Adipocyte (in vitro differentiated cells): Measurements from ENCODE around the gene NETO2.
"Not testable (repeated sequence)": the region's sequence is repeated elsewhere in the genome, so short reads cannot be mapped to it uniquely, and the experiment has no call there.

Experiments used
- DNase-seq: peaks from one replicate; pipeline ENCODE4 v3.0.0-alpha.2; 2015; ENCODE audit warnings: low read depth
- H3K27me3 ChIP-seq: replicated peaks from 2 replicates; pipeline ENCODE4 v1.7.0; 2013; ENCODE audit warnings: mild to moderate bottlenecking, low read length, moderate library complexity; ENCODE audit not compliant: control insufficient read depth, insufficient read depth
- H3K36me3 ChIP-seq: 2 replicates; pipeline ENCODE4 v1.7.0; 2013; ENCODE audit warnings: low read length, mild to moderate bottlenecking, moderate library complexity; ENCODE audit not compliant: control insufficient read depth, insufficient read depth, severe bottlenecking
- H3K4me1 ChIP-seq: 2 replicates; pipeline ENCODE4 v1.7.0; 2013; ENCODE audit warnings: mild to moderate bottlenecking, low read length, moderate library complexity; ENCODE audit not compliant: control insufficient read depth, insufficient read depth
- H3K4me3 ChIP-seq: 2 replicates; pipeline ENCODE4 v1.7.0; 2013; ENCODE audit warnings: mild to moderate bottlenecking, low read length, moderate library complexity
- H3K9ac ChIP-seq: 2 replicates; pipeline ENCODE4 v1.7.0; 2013; ENCODE audit warnings: mild to moderate bottlenecking, low read length, moderate library complexity
- H3K9me3 ChIP-seq: 2 replicates; pipeline ENCODE4 v1.7.0; 2013; ENCODE audit warnings: mild to moderate bottlenecking, low read length, moderate library complexity; ENCODE audit not compliant: control insufficient read depth

The NETO2 gene

DNA sequence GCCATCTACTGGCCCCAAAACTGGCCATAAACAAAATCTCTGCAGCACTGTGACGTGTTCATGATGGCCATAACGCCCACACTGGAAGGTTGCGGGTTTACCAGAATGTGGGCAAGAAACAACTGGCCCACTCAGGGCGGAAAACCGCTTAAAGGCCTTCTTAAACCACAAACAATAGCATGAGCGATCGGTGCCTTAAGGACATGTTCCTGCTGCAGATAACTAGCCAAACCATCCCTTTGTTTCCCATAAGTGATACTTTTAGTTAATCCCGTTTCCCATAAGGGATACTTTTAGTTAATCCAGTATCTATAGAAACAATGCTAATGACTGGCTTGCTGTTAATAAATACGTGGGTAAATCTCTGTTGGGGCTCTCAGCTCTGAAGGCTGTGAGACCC is 8.8 kb upstream of the NETO2 start:
- not testable (repeated sequence) for H3K4me1 ChIP-seq, H3K27me3 ChIP-seq, H3K4me3 ChIP-seq, DNase-seq, H3K9ac ChIP-seq, H3K9me3 ChIP-seq
- H3K36me3 ChIP-seq: peaks cover 16% of the 10 kb centered on the region

DNA sequence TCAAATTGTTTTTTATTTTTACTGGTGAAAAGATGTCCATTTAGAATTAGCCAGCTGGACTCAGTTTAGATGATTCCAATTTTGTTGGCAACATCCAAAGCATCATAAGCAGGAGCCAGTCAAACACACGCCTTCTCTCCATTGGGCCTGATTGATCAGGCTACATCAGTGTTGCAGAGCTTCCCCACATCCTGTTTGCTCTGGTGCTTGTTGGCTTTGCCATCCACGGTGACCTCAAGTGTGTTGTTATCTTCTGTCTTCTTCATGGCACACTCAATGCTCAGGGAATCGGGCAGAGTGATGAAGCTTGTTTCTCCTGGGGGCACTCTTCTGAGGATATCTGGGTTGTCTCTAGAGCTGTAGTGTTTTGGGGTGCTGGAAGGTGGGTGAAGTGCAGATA is 6.3 kb upstream of the NETO2 start:
- Histone ChIP-seq H3K27me3 (no peaks in the 10 kb centered on the region), H3K9ac (no peak overlapping the region), H3K36me3 (peaks cover 11% of the 10 kb centered on the region), H3K4me3 (no peak overlapping the region), H3K4me1 (no peaks in the 10 kb centered on the region), H3K9me3 (no peaks in the 10 kb centered on the region)
- no peak for DNase-seq

DNA sequence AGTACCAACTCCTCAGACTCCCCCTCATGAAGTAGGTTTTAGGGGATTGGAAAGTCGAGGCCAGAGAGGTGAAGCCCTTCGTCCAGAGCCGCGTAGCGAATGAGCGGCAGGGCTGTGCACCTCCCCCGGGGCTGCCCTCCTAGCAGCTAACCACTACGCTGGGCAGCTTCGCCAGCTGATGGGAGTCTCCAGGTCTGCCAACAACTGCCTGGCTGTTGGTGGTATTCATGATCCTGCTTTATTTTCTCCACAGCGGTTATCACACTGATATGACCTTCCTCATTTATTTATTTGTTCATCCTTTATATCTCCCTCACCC is 773 bp upstream of the NETO2 start:
- Histone ChIP-seq H3K36me3 (no peaks in the 10 kb centered on the region), H3K4me3 (peak overlapping the region; percentile 68), H3K9ac (no peak overlapping the region), H3K9me3 (no peaks in the 10 kb centered on the region), H3K4me1 (peaks cover 6% of the 10 kb centered on the region), H3K27me3 (no peaks in the 10 kb centered on the region)
- no peak for DNase-seq

DNA sequence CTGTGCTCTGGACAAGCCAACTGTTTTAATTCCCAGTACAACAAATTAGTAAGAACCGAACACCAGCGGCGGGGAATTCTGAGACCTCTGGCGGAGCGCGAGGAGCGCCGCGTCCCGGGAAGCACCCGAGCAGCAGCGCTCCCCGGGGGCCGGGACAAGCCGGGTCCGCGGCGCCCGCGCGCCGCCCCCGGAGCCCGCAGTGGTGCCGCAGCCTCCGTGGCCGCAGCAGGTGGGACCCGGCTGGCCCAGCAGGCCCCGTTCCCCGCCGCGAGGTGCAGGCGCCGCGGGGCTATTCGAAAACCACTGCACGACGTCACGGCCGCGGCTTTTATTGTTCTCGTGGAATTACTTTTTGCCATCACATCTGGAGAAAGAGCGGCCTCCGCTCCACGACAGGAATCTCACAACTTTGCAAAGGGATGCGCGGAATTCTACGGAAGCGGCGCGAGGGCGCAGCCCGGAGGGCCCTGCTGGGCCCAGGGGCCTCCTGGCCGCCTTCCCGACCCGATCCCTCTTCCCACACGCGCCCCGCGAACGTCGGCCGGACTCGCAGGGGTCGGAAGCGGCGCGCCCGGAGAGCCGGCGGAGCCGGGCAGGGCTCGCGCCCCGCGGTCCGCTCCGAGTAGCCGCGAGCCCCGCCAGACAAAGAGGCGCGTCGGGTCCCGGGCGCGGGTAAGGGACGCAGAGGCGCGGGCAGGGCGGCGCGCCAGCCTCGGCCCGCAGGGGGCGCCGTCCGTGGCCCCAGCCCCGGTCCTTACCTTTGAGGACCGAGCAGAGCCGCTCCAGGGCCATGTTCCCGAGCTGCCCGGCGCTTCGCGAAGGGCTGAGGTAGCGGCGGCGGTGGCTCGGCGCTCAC is 696 bp downstream of the NETO2 start:
- H3K9me3 ChIP-seq: no peaks in the 10 kb centered on the region
- peak overlapping the region; percentile 84 for H3K4me3 ChIP-seq
- DNase-seq: peak; percentile 83
- H3K36me3 ChIP-seq: no peaks in the 10 kb centered on the region
- H3K4me1 ChIP-seq: peaks cover 6% of the 10 kb centered on the region
- no peak overlapping the region for H3K9ac ChIP-seq
- H3K27me3 ChIP-seq: no peaks in the 10 kb centered on the region

DNA sequence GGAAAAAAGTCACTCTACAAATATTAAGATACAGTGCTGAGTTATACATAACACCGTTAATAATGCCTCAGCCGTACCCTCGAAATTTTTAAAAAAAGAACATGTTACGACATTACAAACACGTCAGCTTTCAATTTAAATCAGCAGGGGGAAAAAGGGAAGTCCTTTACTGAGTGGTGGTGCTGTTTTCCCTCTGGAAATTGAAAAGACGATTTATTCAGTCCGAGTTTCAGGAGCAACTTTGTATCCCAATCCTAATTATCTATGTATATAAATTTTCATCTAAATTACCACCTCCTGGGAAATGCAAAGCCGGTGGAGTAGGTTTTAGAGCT is 1.3 kb downstream of the NETO2 start:
- DNase-seq: peak; percentile 61
- Histone ChIP-seq H3K27me3 (no peaks in the 10 kb centered on the region), H3K4me1 (peaks cover 6% of the 10 kb centered on the region), H3K4me3 (peak overlapping the region; percentile 84), H3K36me3 (no peaks in the 10 kb centered on the region), H3K9ac (peak overlapping the region; percentile 22), H3K9me3 (no peaks in the 10 kb centered on the region)

DNA sequence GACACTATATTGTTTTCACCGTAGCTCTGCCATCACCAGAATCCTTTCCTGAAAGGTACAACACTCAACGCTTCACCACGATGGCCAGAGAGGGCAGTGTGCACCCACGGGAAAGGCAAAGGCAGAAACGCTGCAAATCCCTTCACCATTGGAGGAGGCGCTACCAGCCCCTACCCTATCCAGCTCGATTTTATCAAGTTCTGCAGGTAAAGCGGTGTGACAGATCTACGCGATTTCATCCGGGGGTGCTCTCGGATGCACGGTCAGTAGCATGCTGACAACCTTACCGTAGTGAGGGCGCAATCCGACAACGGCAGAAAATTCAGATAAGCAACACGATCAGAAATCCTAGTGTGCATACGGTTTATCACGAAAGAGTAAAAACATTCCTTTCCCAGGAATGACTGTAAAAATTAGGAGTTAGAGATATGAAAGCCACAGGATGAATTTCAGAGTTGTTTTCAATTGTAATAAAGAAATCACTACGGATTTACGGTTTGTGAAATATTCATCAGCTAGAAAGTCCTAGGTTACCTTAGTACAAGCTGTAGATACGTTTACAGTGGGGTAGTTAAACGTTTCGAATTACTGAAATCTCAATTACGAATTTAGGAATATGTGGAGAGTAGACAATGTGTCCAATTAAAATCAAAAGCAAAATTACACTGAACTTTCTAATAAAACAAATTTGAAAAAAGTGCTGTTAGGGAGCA is 1.8 kb downstream of the NETO2 start:
- Histone ChIP-seq H3K9me3 (no peaks in the 10 kb centered on the region), H3K4me1 (peaks cover 6% of the 10 kb centered on the region), H3K4me3 (peak overlapping the region; percentile 84), H3K9ac (peak overlapping the region; percentile 22), H3K36me3 (no peaks in the 10 kb centered on the region), H3K27me3 (no peaks in the 10 kb centered on the region)
- DNase-seq: peak; percentile 96

DNA sequence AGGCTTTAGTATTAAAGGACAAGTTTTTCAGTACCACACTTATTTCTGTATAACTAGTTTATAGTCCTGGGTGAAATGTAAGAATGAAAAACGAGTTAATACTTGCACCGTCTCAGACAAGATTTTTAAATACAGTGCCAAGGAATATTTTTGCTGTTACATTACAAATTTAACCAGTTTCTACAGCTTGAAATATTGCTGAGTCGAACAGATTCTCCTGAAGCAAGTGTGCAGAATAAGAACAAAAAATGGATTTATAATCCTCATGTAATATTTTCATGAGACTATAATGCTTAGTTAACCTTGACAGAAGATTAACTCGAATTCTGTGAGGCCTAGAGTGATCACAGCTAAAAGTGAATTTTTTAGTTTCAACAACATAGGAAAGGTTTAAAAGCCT is 3.1 kb downstream of the NETO2 start:
- H3K4me1 ChIP-seq: peaks cover 6% of the 10 kb centered on the region
- no peaks in the 10 kb centered on the region for H3K9me3 ChIP-seq
- DNase-seq: no peak
- H3K9ac ChIP-seq: no peak overlapping the region
- H3K36me3 ChIP-seq: no peaks in the 10 kb centered on the region
- no peaks in the 10 kb centered on the region for H3K27me3 ChIP-seq
- H3K4me3 ChIP-seq: no peak overlapping the region

DNA sequence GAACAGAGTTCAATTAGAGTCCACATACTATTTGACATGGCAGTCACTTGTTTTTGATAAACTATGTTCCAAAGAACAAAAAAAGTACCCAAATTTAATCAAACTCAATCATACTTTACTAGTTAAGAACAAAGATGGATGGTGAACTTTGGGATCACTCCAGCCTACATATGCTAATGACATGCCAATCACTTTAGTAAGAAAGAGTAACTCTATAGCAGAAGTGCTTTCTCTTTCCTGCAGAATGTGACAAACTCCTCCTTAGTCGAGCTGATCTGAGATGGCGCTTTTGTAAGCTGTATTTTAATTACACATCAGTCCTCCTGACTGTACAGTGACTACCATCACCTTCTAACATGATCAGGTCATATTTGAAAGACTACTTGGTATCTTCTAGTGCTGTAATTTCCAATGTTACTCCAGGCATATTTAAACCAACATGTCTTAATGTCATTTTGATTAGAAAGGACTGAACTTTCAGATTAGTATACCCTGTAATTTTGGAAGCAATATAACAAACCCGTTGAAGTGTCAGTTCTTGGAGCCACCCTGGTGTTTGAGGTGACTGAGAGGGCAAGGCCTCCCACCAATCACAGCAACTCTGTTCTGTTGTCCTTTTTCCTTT is 4.1 kb downstream of the NETO2 start:
- Histone ChIP-seq H3K27me3 (no peaks in the 10 kb centered on the region), H3K9ac (no peak overlapping the region), H3K4me3 (no peak overlapping the region), H3K36me3 (no peaks in the 10 kb centered on the region), H3K9me3 (no peaks in the 10 kb centered on the region), H3K4me1 (peaks cover 6% of the 10 kb centered on the region)
- DNase-seq: no peak

DNA sequence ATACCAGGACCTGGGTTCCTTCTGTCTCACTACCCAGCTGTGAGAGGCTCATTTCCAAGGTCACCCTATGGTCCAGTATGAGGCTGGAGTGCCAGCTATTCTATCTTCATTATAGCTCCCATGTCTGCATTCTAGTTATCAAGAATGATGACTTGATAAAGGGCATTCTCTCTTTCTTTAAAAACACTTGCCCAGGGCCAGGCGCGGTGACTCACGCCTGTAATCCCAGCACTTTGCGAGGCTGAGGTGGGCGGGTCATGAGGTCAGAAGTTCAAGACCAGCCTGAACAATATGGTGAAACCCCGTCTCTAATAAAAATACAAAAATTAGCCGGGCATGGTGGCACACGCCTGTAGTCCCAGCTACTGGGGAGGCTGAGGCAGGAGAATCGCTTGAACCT is 5.8 kb downstream of the NETO2 start:
- not testable (repeated sequence) for H3K27me3 ChIP-seq, H3K9me3 ChIP-seq, H3K4me3 ChIP-seq, DNase-seq, H3K9ac ChIP-seq, H3K36me3 ChIP-seq, H3K4me1 ChIP-seq

DNA sequence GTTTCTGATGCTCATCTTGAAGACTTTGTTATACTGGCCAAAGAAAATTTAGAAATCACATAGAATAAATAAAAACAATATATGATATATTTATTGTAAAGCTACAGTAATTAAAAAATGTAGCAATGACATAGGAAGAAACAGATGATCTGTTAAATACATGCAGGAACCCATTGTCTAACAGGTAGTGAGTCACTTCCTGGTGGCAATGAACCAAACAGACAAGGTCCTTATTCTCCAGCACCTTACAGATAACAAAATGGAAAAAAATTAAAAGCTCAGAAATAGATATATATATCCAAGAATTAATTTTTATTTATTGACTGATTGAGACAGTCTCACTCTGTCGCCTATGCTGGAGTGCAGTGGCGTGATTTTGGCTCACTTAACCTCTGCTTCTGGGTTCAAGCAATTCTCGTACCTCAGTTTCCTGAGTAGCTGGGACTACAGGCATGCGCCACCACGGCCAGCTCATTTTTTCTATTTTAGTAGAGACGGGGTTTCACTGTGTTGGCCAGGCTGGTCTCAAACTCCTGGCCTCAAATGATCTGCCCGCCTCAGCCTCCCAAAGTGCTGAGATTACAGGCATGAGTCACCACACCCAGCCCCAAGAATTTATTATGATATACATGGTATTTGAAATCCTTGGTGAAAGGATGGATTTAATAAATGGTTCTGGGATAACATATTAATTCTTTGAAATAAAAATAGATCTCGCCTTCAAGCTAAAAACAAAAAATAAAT is 7.5 kb downstream of the NETO2 start:
- no peak overlapping the region for H3K9ac ChIP-seq
- no peak overlapping the region for H3K4me3 ChIP-seq
- DNase-seq: no peak
- no peaks in the 10 kb centered on the region for H3K9me3 ChIP-seq
- no peaks in the 10 kb centered on the region for H3K36me3 ChIP-seq
- H3K4me1 ChIP-seq: no peaks in the 10 kb centered on the region
- H3K27me3 ChIP-seq: no peaks in the 10 kb centered on the region

DNA sequence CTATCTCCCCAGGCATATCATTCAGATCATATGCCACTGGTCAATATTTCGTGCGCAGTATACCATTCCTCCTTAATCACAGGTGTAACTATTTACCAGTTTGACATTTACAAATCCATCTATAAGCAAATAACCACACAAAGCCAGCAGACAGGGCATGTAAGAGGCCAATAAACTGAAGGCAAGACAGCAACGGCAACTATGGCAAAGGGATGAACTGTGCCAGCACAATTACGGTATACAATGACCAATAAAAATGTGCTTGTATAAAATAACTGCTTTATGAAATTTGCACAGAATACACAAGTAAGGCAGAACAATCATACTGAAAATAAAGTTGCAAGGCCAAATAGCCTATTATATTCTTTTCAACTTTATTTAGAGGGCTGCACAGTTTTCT is 9.2 kb downstream of the NETO2 start:
- Histone ChIP-seq H3K27me3 (no peaks in the 10 kb centered on the region), H3K9me3 (no peaks in the 10 kb centered on the region), H3K9ac (no peak overlapping the region), H3K36me3 (no peaks in the 10 kb centered on the region), H3K4me1 (no peaks in the 10 kb centered on the region), H3K4me3 (no peak overlapping the region)
- no peak for DNase-seq
